Stimulated activated naive B cell treated with anti-CD40 and anti-IgM and Interleukin-4, amounts not matched to agents 10 μg/mL and 1 μg/mL and 100 μg/mL, for 72 hours (primary cell): ENCODE data around the gene NFIX.

Experiments used
- ATAC-seq, 2 donors: fragments of 150-1000 bp; cut with Tn5 transposase; replicated peaks; 2 replicates each; pipeline ENCODE4 v1.10.0; 2021; ENCODE audit warnings: moderate library complexity in 1 of 2
- DNase-seq: peaks from one replicate; pipeline ENCODE4 v3.0.0; 2021
- H3K27ac Mint-ChIP-seq: one replicate; pipeline ENCODE4 v1.8.0; 2022; ENCODE audit warnings: mild to moderate bottlenecking, mixed read lengths
- H3K27me3 Mint-ChIP-seq, 2 donors: one replicate each; pipeline ENCODE4 v1.8.0; 2022; ENCODE audit warnings: mixed read lengths in 2 of 2
- H3K36me3 Mint-ChIP-seq, 2 donors: one replicate each; pipeline ENCODE4 v1.8.0; 2022; ENCODE audit warnings: mixed read lengths in 2 of 2, mild to moderate bottlenecking in 1 of 2
- H3K4me1 Mint-ChIP-seq, 2 donors: one replicate each; pipeline ENCODE4 v1.8.0; 2022; ENCODE audit warnings: mixed read lengths in 2 of 2, mild to moderate bottlenecking in 1 of 2
- H3K4me3 Mint-ChIP-seq, 2 donors: one replicate each; pipeline ENCODE4 v1.8.0; 2022; ENCODE audit warnings: mild to moderate bottlenecking in 2 of 2, mixed read lengths in 2 of 2, moderate library complexity in 1 of 2
- H3K9me3 Mint-ChIP-seq, 2 donors: one replicate each; pipeline ENCODE4 v1.8.0; 2022; ENCODE audit warnings: mixed read lengths in 2 of 2, mild to moderate bottlenecking in 1 of 2

Gene NFIX

GRCh38 chr19:13056052-13056660, 60.9 kb downstream of the NFIX start:
- no peak for DNase-seq
- no peaks in the 10 kb centered on the region for H3K9me3 Mint-ChIP-seq

GRCh38 chr19:13057147-13057572, 61.9 kb downstream of the NFIX start:
- Mint-ChIP-seq H3K27ac (no peak overlapping the region), H3K9me3 (no peaks in the 10 kb centered on the region), H3K27me3 (peaks cover 24 to 53% of the 10 kb centered on the region in 2 donors), H3K36me3 (no peaks in the 10 kb centered on the region), H3K4me1 (peaks cover 7 to 13% of the 10 kb centered on the region in 2 donors), H3K4me3 (no peak overlapping the region)
- no peak for DNase-seq
- no peak for ATAC-seq

More at GRCh38 chr19:13056052-13056660, 60.9 kb downstream of the NFIX start:
- no peak overlapping the region for H3K27ac Mint-ChIP-seq
- ATAC-seq: no peak
- H3K4me3 Mint-ChIP-seq: no peak overlapping the region
- H3K27me3 Mint-ChIP-seq: peaks cover 31 to 59% of the 10 kb centered on the region in 2 donors
- no peaks in the 10 kb centered on the region for H3K36me3 Mint-ChIP-seq
- H3K4me1 Mint-ChIP-seq: peaks cover 10 to 18% of the 10 kb centered on the region in 2 donors

GRCh38 chr19:13057744-13058143, 62.5 kb downstream of the NFIX start:
- Mint-ChIP-seq H3K4me3 (no peak overlapping the region), H3K9me3 (no peaks in the 10 kb centered on the region), H3K27ac (no peak overlapping the region), H3K4me1 (peaks cover 7 to 13% of the 10 kb centered on the region in 2 donors), H3K27me3 (peaks cover 21 to 48% of the 10 kb centered on the region in 2 donors), H3K36me3 (no peaks in the 10 kb centered on the region)
- DNase-seq (no peak), ATAC-seq (no peak)

DNA sequence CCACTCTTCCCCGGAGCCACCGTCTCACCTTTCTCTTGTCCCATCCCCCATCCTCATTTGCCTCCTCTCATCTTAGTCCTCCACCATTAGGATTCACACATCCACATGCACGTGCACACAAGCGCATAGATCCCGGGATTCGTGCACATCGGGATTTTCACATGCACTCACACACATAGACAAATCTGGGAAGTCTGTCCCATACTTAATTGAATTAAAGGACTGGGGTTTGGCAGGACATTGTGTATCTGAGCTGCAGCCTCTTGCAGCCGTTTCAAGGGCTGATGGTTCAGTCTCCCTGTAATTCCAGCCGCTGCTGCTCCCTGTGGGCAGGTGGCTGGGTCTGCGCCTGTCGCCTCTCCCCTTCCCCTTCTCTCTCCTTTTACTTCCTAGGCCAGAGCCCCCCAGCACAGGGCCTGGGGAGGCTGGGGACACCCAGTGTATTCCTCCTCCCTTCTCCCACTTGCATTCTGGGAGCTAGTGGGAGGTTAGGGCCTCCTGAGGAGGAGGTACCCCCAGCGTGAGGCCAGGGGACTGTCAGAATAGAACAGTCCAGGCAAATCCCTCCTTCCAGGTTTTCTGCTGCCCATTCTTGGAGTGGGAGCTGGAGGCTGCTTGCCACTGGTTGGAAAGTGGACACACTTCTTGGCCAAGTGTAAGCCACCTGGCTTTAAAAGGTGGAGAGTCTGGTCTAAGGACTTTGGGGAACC, 63.8 kb downstream of the NFIX start:
- no peaks in the 10 kb centered on the region for H3K36me3 Mint-ChIP-seq
- H3K4me3 Mint-ChIP-seq: no peak overlapping the region
- peak overlapping the region; percentile 52 for H3K27ac Mint-ChIP-seq

DNA sequence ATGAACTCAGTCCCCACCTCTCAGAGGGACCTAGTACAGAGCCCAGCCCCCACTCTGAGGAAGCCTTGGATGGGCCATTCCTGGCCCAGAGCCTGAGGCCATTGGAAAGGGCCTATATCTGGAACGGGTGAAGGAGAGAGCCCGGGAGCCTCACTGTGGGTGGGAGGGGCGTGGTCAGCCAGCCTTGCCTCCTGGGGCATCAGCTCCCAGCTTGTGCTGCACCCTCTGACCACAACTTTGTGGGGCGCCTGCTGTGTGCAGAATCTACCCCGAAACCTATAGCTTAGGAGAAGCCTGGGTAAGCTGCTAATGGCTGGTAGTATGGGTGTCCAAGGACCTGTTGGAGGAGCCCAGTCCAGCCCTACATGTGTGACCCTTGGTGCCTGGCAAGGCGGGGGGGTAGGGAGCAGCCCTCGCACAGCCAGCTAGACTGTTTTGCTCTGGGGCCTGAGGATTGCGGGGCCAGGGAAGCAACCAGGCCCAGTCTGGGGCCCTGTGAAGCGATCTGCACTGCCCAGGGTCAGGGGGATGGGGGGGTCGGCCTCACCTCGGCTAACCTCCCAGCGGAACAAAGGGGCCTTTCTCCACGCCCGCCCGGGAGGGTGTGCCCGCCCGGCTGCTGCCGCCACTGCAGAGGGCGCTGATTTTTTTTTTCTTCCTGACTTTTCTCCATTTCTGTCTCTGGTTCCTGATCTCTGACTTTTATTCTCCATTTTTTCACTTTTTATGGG, 65.1 kb downstream of the NFIX start:
- H3K4me3 Mint-ChIP-seq: peak overlapping the region; percentile 83 to 87
- H3K4me1 Mint-ChIP-seq: peaks cover 7 to 13% of the 10 kb centered on the region in 2 donors
- no peaks in the 10 kb centered on the region for H3K9me3 Mint-ChIP-seq
- DNase-seq: no peak
- H3K27ac Mint-ChIP-seq: no peak overlapping the region
- no peaks in the 10 kb centered on the region for H3K36me3 Mint-ChIP-seq
- no peak for ATAC-seq
- peaks cover 18 to 32% of the 10 kb centered on the region in 2 donors for H3K27me3 Mint-ChIP-seq

More for the DNA sequence above, 63.8 kb downstream of the NFIX start:
- Mint-ChIP-seq H3K4me1 (peaks cover 7 to 13% of the 10 kb centered on the region in 2 donors), H3K9me3 (no peaks in the 10 kb centered on the region), H3K27me3 (peaks cover 18 to 34% of the 10 kb centered on the region in 2 donors)
- ATAC-seq: no peak
- DNase-seq: no peak

DNA sequence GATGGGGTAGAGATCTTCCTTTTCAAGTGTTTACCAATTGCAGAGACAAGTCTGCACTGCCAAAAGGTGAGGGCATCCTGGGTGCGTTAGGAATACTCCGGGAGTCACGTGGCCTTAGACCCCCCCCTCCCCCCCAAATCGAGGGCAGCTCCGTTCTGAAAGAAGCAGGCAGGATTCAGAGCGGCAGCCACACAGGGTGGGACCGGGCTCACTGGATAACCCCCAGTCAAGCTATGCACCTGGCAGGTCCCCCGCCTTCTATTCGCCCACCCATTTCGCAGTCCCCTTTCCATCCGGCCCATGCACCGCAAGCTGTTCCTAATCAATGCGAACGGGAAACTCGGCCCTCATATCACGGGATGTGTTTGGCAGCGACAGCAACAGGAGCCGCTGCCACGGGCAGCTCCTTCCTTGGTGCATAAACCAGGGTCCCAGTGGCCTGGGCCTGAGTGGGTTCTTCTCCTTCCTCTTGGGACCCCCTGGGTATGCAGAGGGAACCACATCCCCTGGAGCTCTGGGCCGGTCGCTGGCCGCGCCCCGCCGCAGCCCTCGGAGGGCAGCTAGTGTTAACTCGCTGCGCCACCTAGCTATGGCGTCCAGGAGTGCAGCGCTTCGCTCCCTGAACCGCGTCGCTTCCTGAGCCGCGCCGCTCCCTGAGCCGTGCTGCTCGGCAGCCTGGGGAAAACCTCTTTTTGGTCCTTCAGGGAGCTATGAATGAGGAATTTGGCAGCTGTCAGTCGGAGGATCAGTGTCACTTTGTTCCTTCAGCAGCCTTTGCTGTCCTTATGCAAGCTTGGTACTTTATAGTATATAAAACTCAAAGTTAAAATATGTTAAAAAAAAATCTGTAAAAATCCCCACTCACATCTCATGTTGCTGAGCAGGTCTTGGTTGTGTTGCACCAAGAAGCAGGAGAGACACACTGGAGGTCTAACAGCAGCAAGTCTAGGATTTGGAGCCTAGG, 66.0 kb downstream of the NFIX start:
- Mint-ChIP-seq H3K27ac (no peak overlapping the region), H3K9me3 (no peaks in the 10 kb centered on the region), H3K36me3 (no peaks in the 10 kb centered on the region), H3K27me3 (peaks cover 14 to 26% of the 10 kb centered on the region in 2 donors), H3K4me1 (peaks cover 7 to 13% of the 10 kb centered on the region in 2 donors), H3K4me3 (peak overlapping the region; percentile 83 to 87)
- DNase-seq (peak; percentile 62), ATAC-seq (peak; percentile 95 to 97)

DNA sequence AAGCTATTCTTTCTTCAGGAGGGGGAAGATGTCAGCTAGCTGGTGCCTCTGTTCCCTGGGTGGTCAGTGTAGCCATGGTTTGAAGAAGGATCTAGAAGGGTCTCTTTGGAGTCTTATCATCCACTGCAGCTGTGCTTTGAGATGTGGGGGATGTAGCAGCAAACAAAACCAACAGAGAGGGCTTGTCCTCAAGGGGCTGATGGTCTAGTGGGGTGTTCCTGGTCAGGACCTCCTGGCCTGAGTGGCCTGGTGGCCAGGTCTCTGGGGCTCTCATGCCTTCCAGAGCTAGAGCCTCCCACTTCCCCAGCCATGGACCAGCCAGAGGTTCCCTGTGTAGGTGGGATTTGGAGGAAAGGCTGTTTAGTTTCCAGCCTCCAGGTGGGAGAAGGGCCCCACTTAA, 67.0 kb downstream of the NFIX start:
- peaks cover 14 to 26% of the 10 kb centered on the region in 2 donors for H3K27me3 Mint-ChIP-seq
- H3K9me3 Mint-ChIP-seq: no peaks in the 10 kb centered on the region
- H3K4me1 Mint-ChIP-seq: peaks cover 8 to 13% of the 10 kb centered on the region in 2 donors
- no peaks in the 10 kb centered on the region for H3K36me3 Mint-ChIP-seq
- H3K4me3 Mint-ChIP-seq: no peak overlapping the region
- DNase-seq: no peak
- ATAC-seq: no peak
- H3K27ac Mint-ChIP-seq: no peak overlapping the region

GRCh38 chr19:13063461-13064091, 68.3 kb downstream of the NFIX start:
- Mint-ChIP-seq H3K36me3 (no peaks in the 10 kb centered on the region), H3K4me3 (no peak overlapping the region), H3K4me1 (peaks cover 8 to 13% of the 10 kb centered on the region in 2 donors), H3K9me3 (no peaks in the 10 kb centered on the region), H3K27me3 (peaks cover 14 to 28% of the 10 kb centered on the region in 2 donors), H3K27ac (no peak overlapping the region)
- DNase-seq (no peak), ATAC-seq (no peak)

DNA sequence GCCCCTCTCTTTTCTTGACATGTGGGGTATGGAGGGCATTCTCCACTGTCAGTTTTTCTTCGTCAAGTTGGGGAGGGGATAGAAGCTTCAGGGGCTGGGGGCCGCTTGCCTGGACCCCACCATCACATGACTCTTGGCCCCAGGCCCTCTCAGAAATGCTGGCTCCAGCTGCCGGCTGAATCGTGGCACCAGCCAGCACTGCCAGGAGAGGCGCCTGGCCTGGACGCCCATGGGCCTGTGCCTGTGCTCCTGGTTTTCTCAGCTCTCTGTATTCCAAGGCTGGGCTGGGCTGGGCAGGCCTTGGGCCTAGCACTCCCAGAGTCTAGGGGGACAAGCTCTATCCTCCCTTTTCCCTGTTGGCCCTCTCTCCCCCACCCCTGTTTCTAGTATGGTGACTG, 68.8 kb downstream of the NFIX start:
- Mint-ChIP-seq H3K36me3 (no peaks in the 10 kb centered on the region), H3K27me3 (peaks cover 14 to 24% of the 10 kb centered on the region in 2 donors), H3K27ac (no peak overlapping the region), H3K4me3 (no peak overlapping the region), H3K4me1 (peaks cover 8 to 13% of the 10 kb centered on the region in 2 donors), H3K9me3 (no peaks in the 10 kb centered on the region)
- ATAC-seq: no peak
- no peak for DNase-seq

DNA sequence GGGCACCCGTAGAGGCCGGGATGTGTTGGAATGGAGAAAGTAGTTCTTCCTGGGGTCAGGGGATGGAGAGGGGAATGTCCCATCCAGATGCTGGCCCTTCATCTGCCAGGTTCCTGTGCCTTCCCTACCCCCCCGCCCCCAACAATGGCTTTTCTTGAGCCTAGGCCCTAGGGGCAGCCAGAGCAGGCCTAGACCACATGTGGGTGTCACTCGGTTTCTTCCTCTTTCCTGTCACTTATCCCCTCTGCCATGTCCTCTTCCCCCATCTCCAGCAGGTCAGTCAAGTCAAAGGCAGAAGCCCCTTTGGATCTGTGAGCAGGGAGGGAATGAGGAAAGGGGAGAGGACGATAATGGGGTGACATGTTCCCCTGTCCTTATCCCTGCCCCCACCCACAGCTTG, 71.0 kb downstream of the NFIX start:
- no peaks in the 10 kb centered on the region for H3K9me3 Mint-ChIP-seq
- no peaks in the 10 kb centered on the region for H3K36me3 Mint-ChIP-seq
- H3K4me1 Mint-ChIP-seq: peaks cover 4% of the 10 kb centered on the region in 2 donors
- H3K27ac Mint-ChIP-seq: no peak overlapping the region
- H3K27me3 Mint-ChIP-seq: peaks cover 5 to 19% of the 10 kb centered on the region in 2 donors
- DNase-seq (no peak), ATAC-seq (no peak)
- no peak overlapping the region for H3K4me3 Mint-ChIP-seq

DNA sequence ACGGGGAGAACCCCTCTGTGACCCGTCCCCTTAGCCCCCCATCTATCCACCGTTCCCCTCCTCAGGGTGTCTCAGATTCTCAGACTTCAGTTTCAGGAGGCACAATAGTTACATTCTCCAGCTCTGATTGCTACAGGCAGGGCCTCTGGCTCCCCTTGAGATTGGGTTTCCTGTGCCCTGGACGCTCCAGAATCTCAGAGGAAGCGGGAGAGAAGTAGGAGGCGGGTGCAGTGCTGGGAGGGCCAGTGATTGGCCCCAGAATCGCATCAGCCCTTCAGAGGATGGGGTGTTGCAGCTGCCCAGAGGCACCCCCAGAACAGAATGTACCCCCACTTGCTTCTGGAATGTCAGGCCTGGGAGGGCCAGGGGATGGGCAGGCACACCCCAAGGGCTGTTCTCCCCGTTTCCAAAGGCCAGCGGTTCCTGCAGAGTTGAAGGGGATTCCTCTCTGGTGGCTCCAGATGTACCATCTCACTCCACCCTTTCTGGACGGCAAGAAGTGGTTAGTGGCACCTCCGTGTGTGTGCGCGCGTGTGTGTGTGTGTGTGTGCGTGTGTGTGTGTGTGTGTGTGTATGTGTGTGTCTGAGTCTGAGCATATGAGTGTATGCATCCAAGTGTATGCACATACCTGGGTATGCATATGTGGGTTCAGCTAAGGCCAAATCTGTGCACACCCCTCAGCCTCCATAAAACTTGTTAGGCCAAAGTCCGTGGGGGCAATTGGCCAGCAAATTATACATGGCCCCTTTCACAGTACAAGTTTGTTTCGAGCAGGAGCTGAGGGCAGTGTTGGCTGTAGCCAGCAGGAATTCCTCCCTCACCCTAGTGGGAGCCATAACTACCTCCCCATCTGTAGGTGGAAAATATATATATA, 71.9 kb downstream of the NFIX start:
- no peak for ATAC-seq
- Mint-ChIP-seq H3K27me3 (peaks cover 3 to 16% of the 10 kb centered on the region in 2 donors), H3K4me1 (peaks cover 0 to 2% of the 10 kb centered on the region in 2 donors), H3K4me3 (no peak overlapping the region), H3K27ac (no peak overlapping the region), H3K9me3 (no peaks in the 10 kb centered on the region), H3K36me3 (no peaks in the 10 kb centered on the region)
- DNase-seq: no peak

- peaks cover 0 to 2% of the 10 kb centered on the region in 2 donors for H3K4me1 Mint-ChIP-seq
- no peaks in the 10 kb centered on the region for H3K9me3 Mint-ChIP-seq
- H3K36me3 Mint-ChIP-seq: no peaks in the 10 kb centered on the region
- DNase-seq (no peak), ATAC-seq (no peak)
- peaks cover 3 to 16% of the 10 kb centered on the region in 2 donors for H3K27me3 Mint-ChIP-seq
- no peak overlapping the region for H3K4me3 Mint-ChIP-seq
- H3K27ac Mint-ChIP-seq: peak overlapping the region; percentile 44
These were observed 73.0 kb downstream of the NFIX start for GRCh38 chr19:13068085-13068846.
